Mesendoderm (in vitro differentiated cells): ENCODE results near the gene RNF208.
"Not testable (repeated sequence)": the region's sequence is repeated elsewhere in the genome, so short reads cannot be mapped to it uniquely, and the experiment has no call there.

Experiments used
- DNase-seq: peaks from one replicate; pipeline ENCODE4 v3.0.0; 2013
- H2AK5ac ChIP-seq: 2 replicates; pipeline ENCODE4 v1.6.1; 2013; ENCODE audit warnings: low read length, inconsistent platforms
- H2BK120ac ChIP-seq: 2 replicates; pipeline ENCODE4 v1.6.1; 2013; ENCODE audit warnings: low read depth, mild to moderate bottlenecking, low read length, moderate library complexity, mixed read lengths
- H2BK15ac ChIP-seq: replicated peaks from 2 replicates; pipeline ENCODE4 v1.6.1; 2013; ENCODE audit warnings: low read depth, mild to moderate bottlenecking, moderate library complexity
- H2BK5ac ChIP-seq: 2 replicates; pipeline ENCODE4 v1.6.1; 2013; ENCODE audit warnings: low read length, inconsistent platforms
- H3K18ac ChIP-seq: 2 replicates; pipeline ENCODE4 v1.6.1; 2013; ENCODE audit warnings: mild to moderate bottlenecking, low read length, mixed read lengths
- H3K23ac ChIP-seq: one replicate; pipeline ENCODE4 v1.6.1; 2013; ENCODE audit warnings: low read length
- H3K27ac ChIP-seq: 2 replicates; pipeline ENCODE4 v1.5.1; 2013; ENCODE audit warnings: low read depth, mild to moderate bottlenecking, inconsistent platforms, low read length, moderate library complexity
- H3K27me3 ChIP-seq: 2 replicates; pipeline ENCODE4 v1.6.1; 2013; ENCODE audit warnings: low read length, control low read depth, mild to moderate bottlenecking, inconsistent platforms; ENCODE audit not compliant: insufficient read depth, poor library complexity
- H3K36me3 ChIP-seq: 2 replicates; pipeline ENCODE4 v1.6.1; 2013; ENCODE audit warnings: low read length, inconsistent platforms; ENCODE audit not compliant: control insufficient read depth, insufficient read depth
- H3K4ac ChIP-seq: one replicate; pipeline ENCODE4 v1.6.1; 2013; ENCODE audit warnings: low read depth, mild to moderate bottlenecking, low read length, moderate library complexity
- H3K4me1 ChIP-seq: 2 replicates; pipeline ENCODE4 v1.6.1; 2013; ENCODE audit warnings: low read depth, low read length, inconsistent platforms; ENCODE audit not compliant: control insufficient read depth
- H3K4me2 ChIP-seq: 2 replicates; pipeline ENCODE4 v1.6.1; 2013; ENCODE audit warnings: low read length
- H3K4me3 ChIP-seq: 2 replicates; pipeline ENCODE4 v1.5.1; 2013; ENCODE audit warnings: mild to moderate bottlenecking, low read length
- H3K56ac ChIP-seq: one replicate; pipeline ENCODE4 v1.6.1; 2013; ENCODE audit warnings: low read length
- H3K79me1 ChIP-seq: 2 replicates; pipeline ENCODE4 v1.6.1; 2013; ENCODE audit warnings: low read length, inconsistent platforms
- H3K79me2 ChIP-seq: 2 replicates; pipeline ENCODE4 v1.6.1; 2013; ENCODE audit warnings: mild to moderate bottlenecking, low read length; ENCODE audit not compliant: control insufficient read depth, insufficient read depth
- H3K9ac ChIP-seq: 2 replicates; pipeline ENCODE4 v1.6.1; 2013; ENCODE audit warnings: low read length, inconsistent platforms
- H4K5ac ChIP-seq: one replicate; pipeline ENCODE4 v1.6.1; 2013; ENCODE audit warnings: low read length
- H4K8ac ChIP-seq: one replicate; pipeline ENCODE4 v1.6.1; 2013; ENCODE audit warnings: low read depth, mild to moderate bottlenecking, control low read depth, low read length, moderate library complexity
- WGBS: extraction: QIAGEN DNeasy Blood & Tissue Kit; methylation state at CpG from one replicate; pipeline ENCODE4 v1.1.7; 2013; ENCODE audit warnings: low lambda C conversion rate, missing lambda C conversion rate; ENCODE audit not compliant: insufficient coverage; ENCODE audit errors: extremely low coverage; 5-methylcytosine and 5-hydroxymethylcytosine counted together

Gene RNF208

GRCh38 chr9:137242269-137243203 lies 20.5 kb upstream of the RNF208 start:
- no peak overlapping the region for H4K5ac ChIP-seq

DNA sequence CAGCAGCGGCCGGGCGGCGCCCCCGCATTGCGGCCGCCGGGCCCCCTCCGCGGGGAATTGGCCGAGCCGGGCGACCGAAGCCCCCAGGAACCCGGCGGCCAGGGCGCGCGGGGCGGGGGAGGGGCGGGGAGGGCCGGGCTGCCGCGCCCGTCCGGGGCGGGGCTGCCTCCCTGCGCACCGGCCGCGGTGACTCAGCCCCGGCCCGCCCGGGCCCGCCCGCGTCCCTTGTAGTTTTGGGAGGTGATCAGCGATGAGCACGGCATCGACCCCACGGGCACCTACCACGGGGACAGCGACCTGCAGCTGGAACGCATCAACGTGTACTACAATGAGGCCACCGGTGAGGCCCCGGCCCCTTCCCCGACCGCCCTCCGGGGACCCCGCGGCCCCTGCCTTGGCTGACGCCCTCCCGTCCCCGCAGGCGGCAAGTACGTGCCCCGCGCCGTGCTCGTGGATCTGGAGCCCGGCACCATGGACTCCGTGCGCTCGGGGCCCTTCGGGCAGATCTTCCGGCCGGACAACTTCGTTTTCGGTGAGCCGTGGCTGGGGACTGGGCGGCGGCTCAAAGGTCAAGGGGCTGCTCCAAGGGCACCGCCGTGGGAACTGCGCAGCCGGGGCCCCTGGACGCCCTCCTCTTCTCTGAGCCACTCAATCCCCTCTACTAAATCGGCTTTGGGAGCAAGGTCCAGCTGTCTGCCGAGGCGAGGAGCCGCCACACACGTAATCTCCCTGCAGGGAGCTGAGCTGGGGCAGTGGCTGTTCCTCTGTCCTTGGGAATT lies 19.6 kb upstream of the RNF208 start:
- H2BK15ac ChIP-seq, result no peak overlapping the region
- H2BK5ac ChIP-seq, result no peak overlapping the region
- WGBS, result no CpG with 5 or more reads among the region's 83 CpGs
- no peak overlapping the region for H4K5ac ChIP-seq
- H3K56ac ChIP-seq, result peak overlapping the region; percentile 96
- H2AK5ac ChIP-seq, result no peak overlapping the region
- H3K18ac ChIP-seq, result peak overlapping the region; percentile 51
- H2BK120ac ChIP-seq, result no peak overlapping the region
- peaks cover 6% of the 10 kb centered on the region for H3K36me3 ChIP-seq
- DNase-seq, result no peak
- H4K8ac ChIP-seq, result no peak overlapping the region
- peak overlapping the region; percentile 72 for H3K4me2 ChIP-seq
- H3K4me1 ChIP-seq, result peaks cover 16% of the 10 kb centered on the region
- H3K27me3 ChIP-seq, result no peaks in the 10 kb centered on the region
- H3K79me1 ChIP-seq, result peaks cover 9% of the 10 kb centered on the region
- peaks cover 18% of the 10 kb centered on the region for H3K79me2 ChIP-seq
- H3K4ac ChIP-seq, result peak overlapping the region; percentile 93
- peak overlapping the region; percentile 96 for H3K9ac ChIP-seq
- H3K4me3 ChIP-seq, result peak overlapping the region; percentile 76
- peak overlapping the region; percentile 66 for H3K23ac ChIP-seq
- peak overlapping the region; percentile 91 for H3K27ac ChIP-seq

More at GRCh38 chr9:137242269-137243203, 20.5 kb upstream of the RNF208 start:
- no peak overlapping the region for H2AK5ac ChIP-seq
- H3K36me3 ChIP-seq, result peaks cover 6% of the 10 kb centered on the region
- H2BK5ac ChIP-seq, result no peak overlapping the region
- no peaks in the 10 kb centered on the region for H3K27me3 ChIP-seq
- H3K79me1 ChIP-seq, result peaks cover 9% of the 10 kb centered on the region
- H3K23ac ChIP-seq, result peak overlapping the region; percentile 11
- no peak overlapping the region for H2BK120ac ChIP-seq
- peak overlapping the region; percentile 96 for H3K9ac ChIP-seq
- H3K79me2 ChIP-seq, result peaks cover 18% of the 10 kb centered on the region
- H3K56ac ChIP-seq, result peak overlapping the region; percentile 96
- peak overlapping the region; percentile 72 for H3K4me2 ChIP-seq
- DNase-seq, result no peak
- no peak overlapping the region for H3K4ac ChIP-seq
- peak overlapping the region; percentile 76 for H3K4me3 ChIP-seq
- H3K4me1 ChIP-seq, result peaks cover 14% of the 10 kb centered on the region
- no CpG with 5 or more reads among the region's 36 CpGs for WGBS
- H3K27ac ChIP-seq, result no peak overlapping the region
- no peak overlapping the region for H4K8ac ChIP-seq
- no peak overlapping the region for H2BK15ac ChIP-seq
- no peak overlapping the region for H3K18ac ChIP-seq

DNA sequence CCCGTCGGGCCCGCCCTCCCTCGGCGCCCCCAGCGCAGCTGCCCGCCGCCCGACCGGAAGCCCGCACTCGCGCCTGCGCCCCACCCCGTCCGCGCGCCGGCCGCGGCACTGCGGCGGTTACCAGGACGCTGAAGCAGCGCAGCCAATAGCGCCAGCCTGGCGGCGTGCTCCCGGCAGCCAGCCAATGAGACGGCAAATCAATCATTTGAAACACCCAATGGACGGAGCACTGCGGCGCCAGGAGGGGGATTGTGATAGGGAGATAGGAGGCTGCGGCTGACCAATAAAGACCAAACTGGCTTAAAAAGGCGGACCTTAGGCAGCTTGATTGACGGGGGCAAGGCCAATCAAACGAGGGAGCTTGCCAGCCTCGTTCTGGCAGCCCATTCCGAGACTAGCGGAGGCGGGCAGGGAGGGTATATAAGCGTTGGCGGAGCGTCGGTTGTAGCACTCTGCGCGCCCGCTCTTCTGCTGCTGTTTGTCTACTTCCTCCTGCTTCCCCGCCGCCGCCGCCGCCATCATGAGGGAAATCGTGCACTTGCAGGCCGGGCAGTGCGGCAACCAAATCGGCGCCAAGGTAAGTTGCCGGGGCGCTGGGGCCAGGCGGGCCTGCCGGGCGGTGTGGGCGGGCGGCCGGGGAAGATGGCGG lies 18.9 kb upstream of the RNF208 start, which contains the start of gene TUBB4B:
TUBB4B (plus strand) TSS at position 447 of the 649 bp plus-strand sequence; CDS start at position 521, 74 bp downstream.
- peak within 1 kb of the TSS; percentile 54 for H3K18ac ChIP-seq
- peak within 1 kb of the TSS; percentile 1 for H2BK120ac ChIP-seq
- H3K79me2 ChIP-seq, result peaks cover 18% of the 10 kb centered on the region
- no peak within 1 kb of the TSS for H2AK5ac ChIP-seq
- H3K36me3 ChIP-seq, result peaks cover 6% of the 10 kb centered on the region
- peak within 1 kb of the TSS; percentile 99 for H3K56ac ChIP-seq
- WGBS, result no CpG with 5 or more reads among the region's 67 CpGs
- H2BK15ac ChIP-seq, result no peak within 1 kb of the TSS
- H3K4me3 ChIP-seq, result peak within 1 kb of the TSS; percentile 83
- no peak within 1 kb of the TSS for H4K8ac ChIP-seq
- peak within 1 kb of the TSS; percentile 87 for H3K4me2 ChIP-seq
- H3K9ac ChIP-seq, result peak within 1 kb of the TSS; percentile 99
- H2BK5ac ChIP-seq, result peak within 1 kb of the TSS; percentile 87
- H3K27ac ChIP-seq, result peak within 1 kb of the TSS; percentile 98
- H3K4me1 ChIP-seq, result peaks cover 17% of the 10 kb centered on the region
- H3K79me1 ChIP-seq, result peaks cover 9% of the 10 kb centered on the region
- peak; percentile 100 for DNase-seq
- no peak within 1 kb of the TSS for H4K5ac ChIP-seq
- H3K23ac ChIP-seq, result peak within 1 kb of the TSS; percentile 94
- no peaks in the 10 kb centered on the region for H3K27me3 ChIP-seq
- H3K4ac ChIP-seq, result peak within 1 kb of the TSS; percentile 93

DNA sequence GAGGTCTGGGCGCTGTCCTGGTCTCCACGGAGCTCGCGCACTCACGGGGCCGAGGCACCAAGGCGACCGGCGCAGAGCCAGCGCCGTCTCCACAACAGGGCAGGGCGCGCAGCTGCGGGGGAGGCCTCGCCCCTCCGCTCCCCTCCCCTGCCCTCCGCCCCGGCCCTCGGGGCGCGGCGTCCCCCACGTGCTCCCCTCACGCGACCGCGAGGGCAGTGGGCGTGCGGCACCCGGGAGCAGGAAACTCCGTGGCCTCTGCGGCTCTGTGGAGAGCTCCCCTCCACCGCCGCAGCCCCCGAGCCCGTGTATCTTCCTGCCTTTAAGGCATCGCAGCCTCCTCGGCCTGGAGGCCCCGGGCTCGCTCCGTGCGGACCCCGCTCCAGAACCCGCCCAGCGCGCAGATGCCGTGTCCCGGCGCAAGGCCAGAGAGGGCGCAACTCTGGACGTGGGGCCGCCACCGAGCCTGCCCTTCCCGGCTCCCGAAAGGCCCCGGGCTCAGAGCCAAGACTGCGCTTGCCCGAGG lies 18.3 kb upstream of the RNF208 start:
- no CpG with 5 or more reads among the region's 58 CpGs for WGBS
- H3K18ac ChIP-seq, result peak overlapping the region; percentile 54
- peaks cover 18% of the 10 kb centered on the region for H3K79me2 ChIP-seq
- H3K4me1 ChIP-seq, result peaks cover 17% of the 10 kb centered on the region
- peaks cover 6% of the 10 kb centered on the region for H3K36me3 ChIP-seq
- H2BK5ac ChIP-seq, result peak overlapping the region; percentile 87
- peak overlapping the region; percentile 38 for H3K4ac ChIP-seq
- H3K27me3 ChIP-seq, result no peaks in the 10 kb centered on the region
- no peak overlapping the region for H2BK15ac ChIP-seq
- peak overlapping the region; percentile 1 for H2BK120ac ChIP-seq
- no peak overlapping the region for H4K5ac ChIP-seq
- no peak overlapping the region for H2AK5ac ChIP-seq
- no peak for DNase-seq
- peak overlapping the region; percentile 87 for H3K4me2 ChIP-seq
- no peak overlapping the region for H4K8ac ChIP-seq
- H3K56ac ChIP-seq, result peak overlapping the region; percentile 99
- H3K4me3 ChIP-seq, result peak overlapping the region; percentile 83
- H3K9ac ChIP-seq, result peak overlapping the region; percentile 99
- H3K27ac ChIP-seq, result peak overlapping the region; percentile 98
- H3K23ac ChIP-seq, result peak overlapping the region; percentile 94
- H3K79me1 ChIP-seq, result peaks cover 9% of the 10 kb centered on the region

GRCh38 chr9:137239541-137240200 lies 17.6 kb upstream of the RNF208 start:
- peaks cover 18% of the 10 kb centered on the region for H3K79me2 ChIP-seq
- H3K79me1 ChIP-seq, H3K36me3 ChIP-seq, H2BK5ac ChIP-seq, H4K8ac ChIP-seq, H3K23ac ChIP-seq, H3K4ac ChIP-seq, H2AK5ac ChIP-seq, H4K5ac ChIP-seq, H3K27me3 ChIP-seq, H2BK15ac ChIP-seq, H2BK120ac ChIP-seq, DNase-seq: not testable (repeated sequence)
- H3K9ac ChIP-seq, result peak overlapping the region; percentile 99
- peak overlapping the region; percentile 99 for H3K56ac ChIP-seq
- H3K4me3 ChIP-seq, result peak overlapping the region; percentile 83
- peak overlapping the region; percentile 54 for H3K18ac ChIP-seq
- peaks cover 14% of the 10 kb centered on the region for H3K4me1 ChIP-seq
- H3K27ac ChIP-seq, result peak overlapping the region; percentile 98
- H3K4me2 ChIP-seq, result peak overlapping the region; percentile 87
- WGBS, result no CpG with 5 or more reads among the region's 27 CpGs
